Measurements from ENCODE around the gene CCM2L.

DNA sequence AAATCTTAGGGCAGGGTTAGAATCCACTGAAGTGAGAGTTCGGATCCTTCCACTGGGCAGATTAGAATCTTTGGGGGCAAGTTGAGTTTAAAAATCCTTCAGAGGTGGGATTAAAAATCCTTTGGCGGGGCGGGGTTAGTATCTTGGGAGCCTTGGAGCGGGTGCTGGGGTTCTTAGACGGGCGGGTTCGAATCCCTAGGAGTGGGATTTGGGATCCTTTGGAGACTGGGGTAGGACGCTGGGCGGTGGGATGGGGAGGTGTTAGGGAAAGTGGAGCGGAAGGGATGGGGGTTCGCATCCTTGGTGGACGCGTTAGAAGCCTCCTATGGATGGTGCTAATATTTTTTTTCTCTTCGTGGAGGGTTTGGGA lies 41.5 kb downstream of the CCM2L start:
- TF ChIP-seq CTCF (IDR thresholded peaks at IDR 0.05) (no peak), POLR2A (IDR thresholded peaks at IDR 0.05) (no peak)
